ENCODE results near the gene CDK14. TPM values are rescaled to one million over a fixed set of nuclear protein-coding genes. Genes with fewer than 3 reads are reported as not detected.
A peak's percentile ranks its signal among the peaks of the same experiment; 100 is the strongest.

CDK14 gene
- total RNA-seq, 1 donor from 2014 or later: 52.3 TPM

GRCh38 chr7:91157579-91158320 is 561.6 kb downstream of the CDK14 start:
- Histone ChIP-seq H3K36me3 (no peaks in the 10 kb centered on the region), H3K27ac (no peak overlapping the region), H2AFZ (replicated peaks) (no peak overlapping the region), H3K9me3 (ENCODE audit: low read depth) (no peaks in the 10 kb centered on the region), H3K27me3 (no peaks in the 10 kb centered on the region), H4K20me1 (ENCODE audit: low read depth) (no peaks in the 10 kb centered on the region), H3F3A (ENCODE audit: low read depth) (no peaks in the 10 kb centered on the region), H3K4me2 (no peak overlapping the region), H3K4me1 (no peaks in the 10 kb centered on the region), H3K79me2 (ENCODE audit: low read depth) (no peaks in the 10 kb centered on the region), H3K4me3 (no peak overlapping the region), H3K9ac (no peak overlapping the region)
- Mint-ChIP-seq H3K27me3 (ENCODE audit: insufficient read depth, low read depth) (no peaks in the 10 kb centered on the region), H3K4me1 (peaks cover 24% of the 10 kb centered on the region), H3K9me3 (no peaks in the 10 kb centered on the region), H3K27ac (no peak overlapping the region), H3K4me3 (no peak overlapping the region), H3K36me3 (peaks cover 10% of the 10 kb centered on the region)
- TF ChIP-seq EZH2phosphoT487 (IDR thresholded peaks at IDR 0.05): no peak
- DNase-seq (ENCODE audit: low spot score): no peak

- Mint-ChIP-seq H3K9me3 (no peaks in the 10 kb centered on the region), H3K27ac (no peak overlapping the region), H3K27me3 (ENCODE audit: insufficient read depth, low read depth) (no peaks in the 10 kb centered on the region), H3K36me3 (peaks cover 3% of the 10 kb centered on the region), H3K4me1 (peaks cover 27% of the 10 kb centered on the region), H3K4me3 (no peak overlapping the region)
- DNase-seq (ENCODE audit: low spot score): no peak
- TF ChIP-seq CTCF (IDR thresholded peaks at IDR 0.05): no peak
- TF ChIP-seq EZH2 (IDR thresholded peaks at IDR 0.05): no peak
- no peak for TF ChIP-seq EZH2phosphoT487 (IDR thresholded peaks at IDR 0.05)
- Histone ChIP-seq H3K9me3 (ENCODE audit: low read depth) (no peaks in the 10 kb centered on the region), H3K79me2 (ENCODE audit: low read depth) (no peaks in the 10 kb centered on the region), H3K4me2 (no peak overlapping the region), H3F3A (ENCODE audit: low read depth) (no peaks in the 10 kb centered on the region), H2AFZ (replicated peaks) (no peak overlapping the region), H3K4me1 (no peaks in the 10 kb centered on the region), H4K20me1 (ENCODE audit: low read depth) (no peaks in the 10 kb centered on the region), H3K27me3 (no peaks in the 10 kb centered on the region), H3K27ac (no peak overlapping the region), H3K9ac (no peak overlapping the region), H3K36me3 (no peaks in the 10 kb centered on the region), H3K4me3 (no peak overlapping the region)
These were observed 566.3 kb downstream of the CDK14 start for GRCh38 chr7:91162436-91162835.

- no peaks in the 10 kb centered on the region for H4K20me1 ChIP-seq (ENCODE audit: low read depth)
- Mint-ChIP-seq H3K27ac (peak overlapping the region; percentile 34), H3K27me3 (ENCODE audit: insufficient read depth, low read depth) (peaks cover 2% of the 10 kb centered on the region), H3K4me3 (no peak overlapping the region), H3K4me1 (peaks cover 42% of the 10 kb centered on the region), H3K9me3 (no peaks in the 10 kb centered on the region), H3K36me3 (peaks cover 3% of the 10 kb centered on the region)
- H2AFZ ChIP-seq (replicated peaks): no peak overlapping the region
- H3K27ac ChIP-seq: no peak overlapping the region
- no peak overlapping the region for H3K9ac ChIP-seq
- no peak overlapping the region for H3K4me2 ChIP-seq
- TF ChIP-seq EZH2phosphoT487 (IDR thresholded peaks at IDR 0.05) (no peak), CTCF (IDR thresholded peaks at IDR 0.05) (no peak)
- H3K36me3 ChIP-seq: no peaks in the 10 kb centered on the region
- H3K9me3 ChIP-seq (ENCODE audit: low read depth): no peaks in the 10 kb centered on the region
- H3F3A ChIP-seq (ENCODE audit: low read depth): no peaks in the 10 kb centered on the region
- H3K79me2 ChIP-seq (ENCODE audit: low read depth): no peaks in the 10 kb centered on the region
- H3K4me3 ChIP-seq: no peak overlapping the region
- H3K27me3 ChIP-seq: no peaks in the 10 kb centered on the region
- DNase-seq (ENCODE audit: low spot score): no peak
- peaks cover 3% of the 10 kb centered on the region for H3K4me1 ChIP-seq
These were observed 568.4 kb downstream of the CDK14 start for GRCh38 chr7:91164506-91164905.
